ENCODE results near the gene PNO1. TPM values are rescaled to one million over a fixed set of nuclear protein-coding genes. Genes with fewer than 3 reads are reported as not detected.

The PNO1 gene
- total RNA-seq, 2 experiments from 2014 or later = 36.0 to 37.8 TPM

Other genes with a start within 250 kb of the PNO1 start
- 10 to 100 TPM; 33.4 to 33.8 TPM for gene C1D, start 94.9 kb upstream of the PNO1 start, total RNA-seq
- 10 to 100 TPM; 84.6 to 86.8 TPM for gene PPP3R1, start 94.6 kb downstream of the PNO1 start, total RNA-seq
- not detected for gene CNRIP1, start 162.1 kb downstream of the PNO1 start, total RNA-seq
- gene PLEK, start 207.4 kb downstream of the PNO1 start, total RNA-seq = 10 to 100 TPM; 19.9 to 20.0 TPM

Data from activated CD8-positive, alpha-beta memory T cell treated with anti-CD3 and anti-CD28 coated beads for 36 hours (primary cell).